GM12864 (cell line): ENCODE data around the gene LPAR4.

Experiments
- DNase-seq: peaks from one replicate; pipeline ENCODE4 v3.0.0-alpha.2; 2011; ENCODE audit warnings: low read depth
- H3K4me3 ChIP-seq: 2 replicates; pipeline ENCODE4 v1.5.1; 2011; ENCODE audit warnings: mild to moderate bottlenecking, low read depth, low read length, control low read depth
- TF ChIP-seq, protein P1 (sequence below): IDR thresholded peaks from 2 replicates; pipeline ENCODE4 v1.5.1; 2011; ENCODE audit warnings: low read depth, mild to moderate bottlenecking, moderate library complexity, low read length, control low read depth, inconsistent platforms; ENCODE audit errors: missing control alignments

Gene LPAR4, protein sequence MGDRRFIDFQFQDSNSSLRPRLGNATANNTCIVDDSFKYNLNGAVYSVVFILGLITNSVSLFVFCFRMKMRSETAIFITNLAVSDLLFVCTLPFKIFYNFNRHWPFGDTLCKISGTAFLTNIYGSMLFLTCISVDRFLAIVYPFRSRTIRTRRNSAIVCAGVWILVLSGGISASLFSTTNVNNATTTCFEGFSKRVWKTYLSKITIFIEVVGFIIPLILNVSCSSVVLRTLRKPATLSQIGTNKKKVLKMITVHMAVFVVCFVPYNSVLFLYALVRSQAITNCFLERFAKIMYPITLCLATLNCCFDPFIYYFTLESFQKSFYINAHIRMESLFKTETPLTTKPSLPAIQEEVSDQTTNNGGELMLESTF

DNA sequence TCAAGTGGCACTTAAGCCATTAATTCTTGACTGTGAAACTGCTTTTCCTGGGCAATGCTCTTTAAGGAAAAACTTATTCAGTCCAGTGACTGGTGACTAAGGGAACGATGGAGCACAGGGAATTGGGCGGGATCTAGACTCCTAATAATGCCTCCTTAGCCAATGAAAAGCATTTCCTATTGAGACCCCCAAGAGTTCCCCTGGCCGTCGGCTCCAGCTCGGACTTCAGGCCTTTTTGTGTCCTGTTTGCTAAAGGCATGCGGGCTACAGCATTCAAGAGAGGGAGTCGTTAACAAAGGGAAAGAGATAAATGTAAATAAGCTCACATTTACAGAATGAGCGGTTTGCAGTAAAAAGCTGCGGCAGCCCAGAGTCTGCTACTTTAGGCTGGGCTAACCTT is at the start of gene LPAR4:
Gene LPAR4 (plus strand): TSS at position 232 of the 400 bp plus-strand sequence. CDS start 7,150 bp downstream, outside the sequence.
- no peak for DNase-seq
- H3K4me3 ChIP-seq: no peak within 1 kb of the TSS
- TF ChIP-seq, protein P1, sequence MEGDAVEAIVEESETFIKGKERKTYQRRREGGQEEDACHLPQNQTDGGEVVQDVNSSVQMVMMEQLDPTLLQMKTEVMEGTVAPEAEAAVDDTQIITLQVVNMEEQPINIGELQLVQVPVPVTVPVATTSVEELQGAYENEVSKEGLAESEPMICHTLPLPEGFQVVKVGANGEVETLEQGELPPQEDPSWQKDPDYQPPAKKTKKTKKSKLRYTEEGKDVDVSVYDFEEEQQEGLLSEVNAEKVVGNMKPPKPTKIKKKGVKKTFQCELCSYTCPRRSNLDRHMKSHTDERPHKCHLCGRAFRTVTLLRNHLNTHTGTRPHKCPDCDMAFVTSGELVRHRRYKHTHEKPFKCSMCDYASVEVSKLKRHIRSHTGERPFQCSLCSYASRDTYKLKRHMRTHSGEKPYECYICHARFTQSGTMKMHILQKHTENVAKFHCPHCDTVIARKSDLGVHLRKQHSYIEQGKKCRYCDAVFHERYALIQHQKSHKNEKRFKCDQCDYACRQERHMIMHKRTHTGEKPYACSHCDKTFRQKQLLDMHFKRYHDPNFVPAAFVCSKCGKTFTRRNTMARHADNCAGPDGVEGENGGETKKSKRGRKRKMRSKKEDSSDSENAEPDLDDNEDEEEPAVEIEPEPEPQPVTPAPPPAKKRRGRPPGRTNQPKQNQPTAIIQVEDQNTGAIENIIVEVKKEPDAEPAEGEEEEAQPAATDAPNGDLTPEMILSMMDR: no peak

DNA sequence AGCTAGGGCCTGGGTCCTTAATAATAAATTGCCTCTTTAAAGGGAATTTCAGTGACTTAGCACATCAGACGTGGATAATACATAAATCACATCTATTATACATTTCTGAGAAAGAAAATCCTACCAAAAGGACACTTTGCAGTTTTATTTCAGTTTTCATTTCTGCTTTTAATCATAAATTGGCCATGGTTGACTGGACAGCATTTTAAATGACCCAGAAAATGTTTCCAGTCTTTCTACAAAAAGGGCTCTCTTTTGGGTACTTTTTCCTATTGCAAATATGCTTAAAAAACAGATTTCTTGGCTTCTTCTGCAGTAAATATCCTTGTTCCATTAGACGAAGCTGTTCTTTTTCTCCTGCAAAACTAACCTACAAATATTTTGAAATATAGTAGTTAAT is 41.4 kb upstream of the LPAR4 start:
- TF ChIP-seq, protein P1: no peak
- H3K4me3 ChIP-seq: no peak overlapping the region
- DNase-seq: no peak

DNA sequence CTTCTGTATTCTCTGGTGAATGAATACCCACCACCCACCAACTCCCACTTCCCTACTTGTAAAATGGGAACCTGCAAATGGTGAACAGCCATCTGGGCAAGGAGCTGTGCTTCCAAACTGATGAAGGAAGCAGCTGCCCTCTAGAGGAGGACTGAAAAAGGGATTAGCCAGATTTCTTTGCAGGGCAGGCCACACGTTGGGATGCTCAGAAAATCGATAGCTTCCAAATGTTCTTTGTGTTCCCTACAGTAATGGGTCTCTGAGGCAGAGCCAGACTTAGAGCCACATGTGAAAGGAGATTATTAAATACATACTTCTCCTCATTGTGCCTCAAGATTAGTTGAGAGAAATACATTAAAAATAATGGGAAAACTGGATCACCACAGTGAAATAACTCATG is 39.3 kb upstream of the LPAR4 start:
- no peak overlapping the region for H3K4me3 ChIP-seq
- TF ChIP-seq, protein P1: peak; percentile 41
- no peak for DNase-seq

DNA sequence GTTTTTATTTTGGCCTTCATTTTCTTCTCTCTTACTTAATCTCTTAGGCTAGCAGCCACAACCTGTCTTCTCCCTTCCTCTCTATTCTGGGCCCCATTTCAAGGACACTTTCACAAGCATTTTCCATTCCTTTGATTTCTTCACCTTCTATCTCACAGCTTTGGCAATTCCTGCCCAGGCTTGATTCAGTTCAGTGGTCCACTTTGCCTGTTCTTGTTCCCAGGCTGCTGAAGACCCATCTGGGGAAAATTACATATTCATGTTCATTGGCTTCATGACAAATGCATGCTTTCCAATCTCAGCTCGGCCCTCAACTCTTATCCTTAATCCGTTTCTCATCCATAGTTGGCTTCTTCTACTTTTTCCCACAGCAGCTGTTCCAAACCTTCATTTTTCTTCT is 38.7 kb upstream of the LPAR4 start:
- no peak overlapping the region for H3K4me3 ChIP-seq
- TF ChIP-seq, protein P1: no peak
- DNase-seq: no peak

DNA sequence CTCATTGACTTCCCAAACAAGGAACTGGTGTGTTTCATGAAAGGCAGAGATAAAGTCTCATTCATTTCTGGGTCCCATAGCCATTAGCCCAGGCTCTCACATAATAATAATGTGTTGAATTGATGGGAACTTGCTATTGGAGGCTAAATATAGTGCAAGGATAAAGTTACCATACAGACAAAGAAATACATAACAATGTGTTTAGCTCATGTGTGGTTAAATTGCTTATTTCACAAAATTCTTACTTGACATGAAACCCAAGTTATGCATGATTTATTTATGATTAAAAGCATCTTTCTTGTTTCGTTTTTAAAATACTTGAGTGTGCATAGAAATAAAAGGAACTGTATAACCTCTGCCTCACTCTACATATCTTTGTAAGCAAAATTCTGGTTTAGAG is 37.3 kb upstream of the LPAR4 start:
- TF ChIP-seq, protein P1: no peak
- no peak for DNase-seq
- no peak overlapping the region for H3K4me3 ChIP-seq

DNA sequence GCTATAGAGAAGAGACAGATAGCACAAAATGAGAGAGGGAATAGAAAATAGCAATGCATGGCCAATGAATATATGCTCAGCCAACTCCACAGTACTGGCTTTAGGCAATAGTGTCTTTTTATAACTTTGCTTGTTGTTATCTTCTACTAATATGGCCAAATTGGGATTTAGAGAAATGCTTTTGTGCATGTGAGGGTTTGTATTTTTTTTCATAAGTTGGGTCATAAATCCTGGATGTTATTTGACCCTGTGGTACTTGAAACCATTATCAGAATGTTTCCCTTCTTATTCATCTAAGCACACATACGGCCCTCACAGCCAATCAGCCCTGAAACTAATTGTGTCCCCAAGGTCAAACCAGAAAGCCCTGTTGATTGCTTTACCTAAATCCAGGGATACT is 35.2 kb upstream of the LPAR4 start:
- DNase-seq: no peak
- TF ChIP-seq, protein P1: no peak
- H3K4me3 ChIP-seq: no peak overlapping the region

DNA sequence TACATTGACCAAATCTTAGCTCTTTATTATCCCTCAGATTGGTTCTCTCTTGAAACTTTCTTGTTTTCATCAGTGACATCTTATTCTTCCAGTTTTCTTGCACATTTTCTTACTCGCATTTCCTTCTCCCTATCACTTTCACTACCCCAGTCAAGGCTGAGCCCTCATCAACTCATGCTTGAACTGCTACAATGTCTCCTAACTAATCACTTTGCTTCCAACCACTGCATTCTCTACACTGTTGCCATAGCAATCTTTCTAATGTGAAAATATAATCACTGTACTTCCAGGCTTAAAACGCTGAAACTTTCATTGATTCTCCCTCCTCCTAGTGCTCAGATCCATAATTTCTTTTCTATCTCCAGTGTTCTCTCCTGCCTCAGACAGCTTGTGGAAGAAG is 22.2 kb upstream of the LPAR4 start:
- DNase-seq: no peak
- TF ChIP-seq, protein P1: no peak
- no peak overlapping the region for H3K4me3 ChIP-seq
